K562 (cell line): Measurements from ENCODE around the gene GPATCH4. TPM values are rescaled to one million over a fixed set of nuclear protein-coding genes. Genes with fewer than 3 reads are reported as not detected.

ENCODE experiments used
- BCL6 ChIP-seq: fragments of 250-450 bp; sonication (Bioruptor Pico); IDR thresholded peaks from 2 replicates; pipeline ENCODE4 v1.4.0; 2020
- BRF1 ChIP-seq: IDR thresholded peaks from 3 replicates; pipeline ENCODE4 v1.6.1; 2011; ENCODE audit warnings: borderline replicate concordance, mild to moderate bottlenecking; ENCODE audit not compliant: insufficient read length; ENCODE audit errors: extremely low read depth
- ESRRB ChIP-seq: fragments of 250-450 bp; sonication (Bioruptor Pico); IDR thresholded peaks from 2 replicates; pipeline ENCODE4 v1.5.0; 2020; ENCODE audit warnings: mild to moderate bottlenecking, moderate library complexity, borderline replicate concordance
- GATA2 ChIP-seq: sonication (generic); formaldehyde crosslinking; IDR thresholded peaks from 2 replicates; pipeline ENCODE4 v1.4.0; 2020; ENCODE audit warnings: mild to moderate bottlenecking, missing genetic modification reagents
- GATAD2B ChIP-seq: fragments of 450-650 bp; IDR thresholded peaks from 2 replicates; pipeline ENCODE4 v1.6.1; 2017; ENCODE audit warnings: mild to moderate bottlenecking, borderline replicate concordance
- SIRT6 ChIP-seq: IDR thresholded peaks from one replicate; pipeline ENCODE4 v1.6.1; 2012; ENCODE audit warnings: low read depth, mild to moderate bottlenecking, control low read depth, inconsistent platforms, low read length, moderate library complexity
- SMAD2 ChIP-seq: fragments of 150-350 bp; IDR thresholded peaks from 2 replicates; pipeline ENCODE4 v1.6.1; 2014; ENCODE audit warnings: low read depth, mild to moderate bottlenecking, low read length
- STAT5A ChIP-seq: IDR thresholded peaks from 2 replicates; pipeline ENCODE4 v1.6.1; 2012; ENCODE audit warnings: low read length, inconsistent platforms, borderline replicate concordance
- TEAD1 ChIP-seq, 2 experiments: fragments of 450-650 bp in 1 of 2; sonication (generic) in 1 of 2; formaldehyde crosslinking; IDR thresholded peaks; 2 replicates each; pipeline versions ENCODE4 v1.4.0 to v1.8.0; 2020 to 2022; ENCODE audit warnings: mild to moderate bottlenecking in 2 of 2, missing genetic modification reagents in 1 of 2
- ZNF766 ChIP-seq: fragments of 200-800 bp; sonication (Bioruptor generic); conservative IDR thresholded peaks from 2 replicates; pipeline ENCODE4 v1.6.1; 2016; ENCODE audit warnings: missing genetic modification characterization, missing compliant biosample characterization
- polyA plus RNA-seq, 8 experiments: library from polyadenylated mRNA; depleted of rRNA in 4 of 8; stranded (reverse) in 5 of 8; unstranded in 3 of 8; fragments of >200 nt; fragmentation: Nextera tagmentation in 2 of 8; fragmentation: Illumina TruSeq in 1 of 8; extraction: Ambion mirVana in 2 of 8; extraction: Trizol in 1 of 8; gene quantifications; 2 replicates each; pipeline versions ENCODE4 v1.2.1 to v1.2.3, GENCODE V29; 2011 to 2014; ENCODE audit warnings: inconsistent platforms in 1 of 8, missing spikeins in 1 of 8
- total RNA-seq, 7 experiments: library from RNA; depleted of rRNA in 6 of 7; stranded (reverse); fragments of >200 nt in 6 of 7; fragmentation: Illumina TruSeq in 2 of 7; extraction: Trizol in 2 of 7; gene quantifications; 2 replicates each; pipeline versions ENCODE4 v1.2.1 to v1.2.3, GENCODE V29; 2011 to 2021; ENCODE audit warnings: low replicate concordance in 1 of 7
- TF ChIP-seq, protein P1 (sequence below), 2 experiments: IDR thresholded peaks; 2 replicates each; pipeline ENCODE4 v1.6.1; 2011; ENCODE audit warnings: borderline replicate concordance in 1 of 2, control low read depth in 1 of 2, low read depth in 1 of 2, low read length in 1 of 2, mild to moderate bottlenecking in 1 of 2, mixed read lengths in 1 of 2, moderate library complexity in 1 of 2; ENCODE audit not compliant: insufficient read depth in 1 of 2, insufficient read length in 1 of 2, poor library complexity in 1 of 2, severe bottlenecking in 1 of 2; ENCODE audit errors: extremely low read depth in 1 of 2
- TF ChIP-seq, protein P2 (sequence below): fragments of 450-650 bp; IDR thresholded peaks from 2 replicates; pipeline ENCODE4 v1.6.1; 2017; ENCODE audit warnings: mild to moderate bottlenecking, moderate library complexity
- TF ChIP-seq, protein P3 (sequence below): IDR thresholded peaks from 2 replicates; pipeline ENCODE4 v1.6.1; 2011; ENCODE audit not compliant: insufficient read length; ENCODE audit errors: extremely low read depth
- TF ChIP-seq, protein P4 (sequence below): fragments of 200-800 bp; sonication (Bioruptor generic); IDR thresholded peaks from 2 replicates; pipeline ENCODE4 v1.6.1; 2017; ENCODE audit warnings: missing genetic modification characterization, missing compliant biosample characterization
- TF ChIP-seq, protein P5 (sequence below): sonication (generic); formaldehyde crosslinking; IDR thresholded peaks from 2 replicates; pipeline ENCODE4 v1.8.0; 2022; ENCODE audit warnings: mild to moderate bottlenecking, missing genetic modification reagents
- TF ChIP-seq, protein P6 (sequence below), 2 experiments: fragments of 450-650 bp in 1 of 2; IDR thresholded peaks; 2 replicates each; pipeline ENCODE4 v1.6.1; 2011 to 2017; ENCODE audit warnings: low read depth in 2 of 2, antibody characterized with exemption in 1 of 2, borderline replicate concordance in 1 of 2, low read length in 1 of 2, mild to moderate bottlenecking in 1 of 2, mixed read lengths in 1 of 2; ENCODE audit not compliant: control insufficient read depth in 1 of 2

Gene GPATCH4
- total and polyA plus RNA-seq, 9 of the 15 experiments (the other 6 are each of a cell fraction or from before 2014, with no cell fraction given), result 43.7 to 105 (median 76.5) TPM

DNA sequence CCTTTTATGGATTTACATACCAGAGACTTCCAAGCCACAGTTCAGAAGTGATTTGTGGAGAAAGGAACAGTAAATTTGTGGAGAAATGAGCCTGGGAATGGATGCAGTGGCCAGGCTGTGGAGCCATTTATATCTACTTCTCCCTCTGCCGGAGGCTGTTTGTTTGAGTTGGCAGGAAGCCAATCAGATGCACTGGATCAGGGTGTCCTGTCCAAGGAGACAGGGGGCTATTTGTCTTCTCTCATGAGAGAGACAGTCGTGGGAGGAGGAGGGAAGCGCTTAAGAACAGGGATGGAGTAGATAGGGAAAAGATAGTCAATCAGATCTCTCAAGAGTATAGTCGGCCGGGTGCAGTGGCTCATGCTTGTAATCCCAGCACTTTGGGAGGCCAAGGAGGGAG lies 15.2 kb upstream of the GPATCH4 start (continued):
- TF ChIP-seq GATAD2B (peak; percentile 82; the same call in 1 of the 2 replicates), TEAD1 (CRISPR knock-in tag; IDR thresholded peaks at IDR 0.05) (peak in 1 of 2 experiments; percentile 57; a peak in 1 of 4 replicates), BCL6 (CRISPR knock-in tag) (no peak), ZNF766 (CRISPR knock-in tag) (peak; percentile 73; the same call in 1 of the 2 replicates), ESRRB (CRISPR knock-in tag) (no peak), STAT5A (peak; percentile 57; the same call in 1 of the 2 replicates), SMAD2 (no peak), BRF1 (no peak), GATA2 (CRISPR knock-in tag) (peak; percentile 98), SIRT6 (no peak)
- TF ChIP-seq, protein P1, sequence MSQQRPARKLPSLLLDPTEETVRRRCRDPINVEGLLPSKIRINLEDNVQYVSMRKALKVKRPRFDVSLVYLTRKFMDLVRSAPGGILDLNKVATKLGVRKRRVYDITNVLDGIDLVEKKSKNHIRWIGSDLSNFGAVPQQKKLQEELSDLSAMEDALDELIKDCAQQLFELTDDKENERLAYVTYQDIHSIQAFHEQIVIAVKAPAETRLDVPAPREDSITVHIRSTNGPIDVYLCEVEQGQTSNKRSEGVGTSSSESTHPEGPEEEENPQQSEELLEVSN (IDR thresholded peaks at IDR 0.05; ENCODE audit: borderline replicate concordance in 1 of 2, extremely low read depth in 1 of 2, insufficient read depth in 1 of 2, insufficient read length in 1 of 2, low read depth in 1 of 2, low read length in 1 of 2, poor library complexity in 1 of 2, severe bottlenecking in 1 of 2), result no peak
- TF ChIP-seq, protein P2, sequence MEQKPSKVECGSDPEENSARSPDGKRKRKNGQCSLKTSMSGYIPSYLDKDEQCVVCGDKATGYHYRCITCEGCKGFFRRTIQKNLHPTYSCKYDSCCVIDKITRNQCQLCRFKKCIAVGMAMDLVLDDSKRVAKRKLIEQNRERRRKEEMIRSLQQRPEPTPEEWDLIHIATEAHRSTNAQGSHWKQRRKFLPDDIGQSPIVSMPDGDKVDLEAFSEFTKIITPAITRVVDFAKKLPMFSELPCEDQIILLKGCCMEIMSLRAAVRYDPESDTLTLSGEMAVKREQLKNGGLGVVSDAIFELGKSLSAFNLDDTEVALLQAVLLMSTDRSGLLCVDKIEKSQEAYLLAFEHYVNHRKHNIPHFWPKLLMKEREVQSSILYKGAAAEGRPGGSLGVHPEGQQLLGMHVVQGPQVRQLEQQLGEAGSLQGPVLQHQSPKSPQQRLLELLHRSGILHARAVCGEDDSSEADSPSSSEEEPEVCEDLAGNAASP, result no peak
- TF ChIP-seq, protein P3, sequence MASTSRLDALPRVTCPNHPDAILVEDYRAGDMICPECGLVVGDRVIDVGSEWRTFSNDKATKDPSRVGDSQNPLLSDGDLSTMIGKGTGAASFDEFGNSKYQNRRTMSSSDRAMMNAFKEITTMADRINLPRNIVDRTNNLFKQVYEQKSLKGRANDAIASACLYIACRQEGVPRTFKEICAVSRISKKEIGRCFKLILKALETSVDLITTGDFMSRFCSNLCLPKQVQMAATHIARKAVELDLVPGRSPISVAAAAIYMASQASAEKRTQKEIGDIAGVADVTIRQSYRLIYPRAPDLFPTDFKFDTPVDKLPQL, result no peak
- TF ChIP-seq, protein P4, sequence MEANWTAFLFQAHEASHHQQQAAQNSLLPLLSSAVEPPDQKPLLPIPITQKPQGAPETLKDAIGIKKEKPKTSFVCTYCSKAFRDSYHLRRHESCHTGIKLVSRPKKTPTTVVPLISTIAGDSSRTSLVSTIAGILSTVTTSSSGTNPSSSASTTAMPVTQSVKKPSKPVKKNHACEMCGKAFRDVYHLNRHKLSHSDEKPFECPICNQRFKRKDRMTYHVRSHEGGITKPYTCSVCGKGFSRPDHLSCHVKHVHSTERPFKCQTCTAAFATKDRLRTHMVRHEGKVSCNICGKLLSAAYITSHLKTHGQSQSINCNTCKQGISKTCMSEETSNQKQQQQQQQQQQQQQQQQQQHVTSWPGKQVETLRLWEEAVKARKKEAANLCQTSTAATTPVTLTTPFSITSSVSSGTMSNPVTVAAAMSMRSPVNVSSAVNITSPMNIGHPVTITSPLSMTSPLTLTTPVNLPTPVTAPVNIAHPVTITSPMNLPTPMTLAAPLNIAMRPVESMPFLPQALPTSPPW (CRISPR knock-in tag), result peak; percentile 68; the same call in 1 of the 2 replicates
- TF ChIP-seq, protein P5, sequence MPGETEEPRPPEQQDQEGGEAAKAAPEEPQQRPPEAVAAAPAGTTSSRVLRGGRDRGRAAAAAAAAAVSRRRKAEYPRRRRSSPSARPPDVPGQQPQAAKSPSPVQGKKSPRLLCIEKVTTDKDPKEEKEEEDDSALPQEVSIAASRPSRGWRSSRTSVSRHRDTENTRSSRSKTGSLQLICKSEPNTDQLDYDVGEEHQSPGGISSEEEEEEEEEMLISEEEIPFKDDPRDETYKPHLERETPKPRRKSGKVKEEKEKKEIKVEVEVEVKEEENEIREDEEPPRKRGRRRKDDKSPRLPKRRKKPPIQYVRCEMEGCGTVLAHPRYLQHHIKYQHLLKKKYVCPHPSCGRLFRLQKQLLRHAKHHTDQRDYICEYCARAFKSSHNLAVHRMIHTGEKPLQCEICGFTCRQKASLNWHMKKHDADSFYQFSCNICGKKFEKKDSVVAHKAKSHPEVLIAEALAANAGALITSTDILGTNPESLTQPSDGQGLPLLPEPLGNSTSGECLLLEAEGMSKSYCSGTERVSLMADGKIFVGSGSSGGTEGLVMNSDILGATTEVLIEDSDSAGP (CRISPR knock-in tag), result no peak
- TF ChIP-seq, protein P6, sequence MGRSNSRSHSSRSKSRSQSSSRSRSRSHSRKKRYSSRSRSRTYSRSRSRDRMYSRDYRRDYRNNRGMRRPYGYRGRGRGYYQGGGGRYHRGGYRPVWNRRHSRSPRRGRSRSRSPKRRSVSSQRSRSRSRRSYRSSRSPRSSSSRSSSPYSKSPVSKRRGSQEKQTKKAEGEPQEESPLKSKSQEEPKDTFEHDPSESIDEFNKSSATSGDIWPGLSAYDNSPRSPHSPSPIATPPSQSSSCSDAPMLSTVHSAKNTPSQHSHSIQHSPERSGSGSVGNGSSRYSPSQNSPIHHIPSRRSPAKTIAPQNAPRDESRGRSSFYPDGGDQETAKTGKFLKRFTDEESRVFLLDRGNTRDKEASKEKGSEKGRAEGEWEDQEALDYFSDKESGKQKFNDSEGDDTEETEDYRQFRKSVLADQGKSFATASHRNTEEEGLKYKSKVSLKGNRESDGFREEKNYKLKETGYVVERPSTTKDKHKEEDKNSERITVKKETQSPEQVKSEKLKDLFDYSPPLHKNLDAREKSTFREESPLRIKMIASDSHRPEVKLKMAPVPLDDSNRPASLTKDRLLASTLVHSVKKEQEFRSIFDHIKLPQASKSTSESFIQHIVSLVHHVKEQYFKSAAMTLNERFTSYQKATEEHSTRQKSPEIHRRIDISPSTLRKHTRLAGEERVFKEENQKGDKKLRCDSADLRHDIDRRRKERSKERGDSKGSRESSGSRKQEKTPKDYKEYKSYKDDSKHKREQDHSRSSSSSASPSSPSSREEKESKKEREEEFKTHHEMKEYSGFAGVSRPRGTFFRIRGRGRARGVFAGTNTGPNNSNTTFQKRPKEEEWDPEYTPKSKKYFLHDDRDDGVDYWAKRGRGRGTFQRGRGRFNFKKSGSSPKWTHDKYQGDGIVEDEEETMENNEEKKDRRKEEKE (IDR thresholded peaks at IDR 0.05; ENCODE audit: borderline replicate concordance in 1 of 2, control insufficient read depth in 1 of 2, low read depth in 2 of 2, low read length in 1 of 2), result no peak
